ENCODE results near the gene SH2D2A.

SH2D2A gene

DNA sequence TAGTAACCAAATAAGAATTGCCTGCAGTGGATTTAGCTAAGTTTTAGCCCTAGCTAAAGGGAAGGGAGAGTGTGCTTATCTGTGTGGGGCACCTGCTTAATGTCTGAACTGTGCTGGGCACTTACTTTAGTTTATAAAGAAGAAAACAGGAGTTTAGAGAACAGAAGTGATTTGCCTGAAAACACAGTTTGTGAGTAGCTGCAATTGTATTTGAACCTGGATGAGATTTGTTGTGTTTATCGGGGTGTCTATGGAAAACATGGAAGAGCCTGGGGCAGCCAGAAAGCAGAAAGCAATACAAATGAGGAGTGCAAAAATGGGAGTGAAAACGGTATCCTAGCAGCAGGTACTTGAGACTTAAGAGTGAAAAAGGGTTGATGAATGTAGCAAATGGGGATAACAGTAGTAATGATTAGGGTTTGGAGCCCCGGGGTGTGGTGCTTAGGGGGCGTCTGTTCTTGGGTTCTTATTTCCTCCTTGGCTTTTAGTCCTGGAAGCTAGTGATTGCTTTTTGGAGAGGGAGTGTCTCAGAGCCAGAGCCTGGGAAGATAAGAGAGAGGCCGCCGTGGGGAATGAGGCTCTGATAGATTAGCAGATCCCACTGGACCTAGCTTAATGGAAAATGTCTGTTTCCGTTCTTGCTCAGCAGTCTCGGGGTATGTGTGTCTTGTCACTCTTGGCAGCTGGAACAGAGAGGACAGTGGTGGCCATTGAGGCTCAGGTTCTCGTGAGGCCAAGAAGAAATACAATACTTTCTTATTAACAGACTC, 43.7 kb downstream of the SH2D2A start:
- no peak for TF ChIP-seq CTCF (conservative IDR thresholded peaks at IDR 0.05; ENCODE audit: low read depth)
- DNase-seq (ENCODE audit: low spot score) = no peak
- no peak overlapping the region for H3K27ac ChIP-seq
- ChIA-PET POLR2A (ENCODE audit: low non-redundant PET) (no interaction called here), CTCF (interaction anchor here (0.6 to 1.0 kb wide), 3 partner anchors 10 to 138 kb away, joined by 3 read pairs; no protein-coding TSS in a partner anchor)

DNA sequence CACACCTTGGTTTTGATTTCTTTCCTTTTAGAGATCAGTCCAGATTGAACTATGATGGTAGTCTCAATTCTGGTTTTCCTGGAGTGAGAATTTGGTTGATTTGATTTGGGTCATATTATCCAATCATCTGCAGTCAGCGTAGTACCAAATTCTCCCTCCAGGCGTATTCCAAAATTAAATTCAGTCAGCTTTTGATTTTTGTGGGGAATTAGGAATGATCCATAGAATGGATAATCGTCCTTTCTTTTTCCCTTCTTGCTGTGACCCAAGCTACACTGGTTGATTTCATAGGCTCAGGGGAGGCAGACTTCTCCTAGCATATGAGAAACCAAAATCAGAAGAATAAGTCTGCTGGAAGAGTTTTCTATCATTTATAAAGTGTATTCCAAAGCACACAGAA, 44.4 kb downstream of the SH2D2A start:
- H3K27ac ChIP-seq = no peak overlapping the region
- POLR2A ChIA-PET (ENCODE audit: low non-redundant PET) = interaction anchor here (0.6 kb wide), 1 partner anchor 43 kb away, joined by 5 read pairs; the partner anchor contains the start of gene ISG20L2
- no peak for DNase-seq (ENCODE audit: low spot score)
- no peak for TF ChIP-seq CTCF (conservative IDR thresholded peaks at IDR 0.05; ENCODE audit: low read depth)
- CTCF ChIA-PET = interaction anchor here (0.6 to 1.0 kb wide), 3 partner anchors 11 to 139 kb away, joined by 3 read pairs; no protein-coding TSS in a partner anchor

- DNase-seq (ENCODE audit: low spot score) = no peak
- no peak for TF ChIP-seq CTCF (conservative IDR thresholded peaks at IDR 0.05; ENCODE audit: low read depth)
- H3K27ac ChIP-seq = peak overlapping the region; percentile 87
- ChIA-PET POLR2A (ENCODE audit: low non-redundant PET) (no interaction called here), CTCF (interaction anchor here (0.7 to 1.5 kb wide), 4 partner anchors 79 to 142 kb away, joined by 3 to 5 read pairs (median 3); no protein-coding TSS in a partner anchor)
Observed at GRCh38 chr1:156768610-156769295, 47.9 kb downstream of the SH2D2A start.

- no peak for TF ChIP-seq CTCF (conservative IDR thresholded peaks at IDR 0.05; ENCODE audit: low read depth)
- CTCF ChIA-PET = interaction anchor here (0.7 to 1.5 kb wide), 3 partner anchors 78 to 141 kb away, joined by 3 read pairs; no protein-coding TSS in a partner anchor
- no peak for DNase-seq (ENCODE audit: low spot score)
- POLR2A ChIA-PET (ENCODE audit: low non-redundant PET) = interaction anchor here (1.4 kb wide), 1 partner anchor 27 kb away, joined by 4 read pairs; the partner anchor contains the start of gene MRPL24
- peak overlapping the region; percentile 87 for H3K27ac ChIP-seq
Observed at GRCh38 chr1:156767879-156768604, 48.6 kb downstream of the SH2D2A start.

GRCh38 chr1:156767101-156767878, 49.4 kb downstream of the SH2D2A start, which contains the start of gene PRCC:
Gene PRCC, plus strand, starts transcription at chr1:156767535. Its CDS starts 237 bp downstream, at chr1:156767772.
- ChIA-PET POLR2A (ENCODE audit: low non-redundant PET) (interaction anchor here (1.0 to 1.4 kb wide), 2 partner anchors 15 to 26 kb away, joined by 4 to 7 read pairs; partner anchors contain the start of genes HDGF and MRPL24), CTCF (no interaction called here)
- no peak for TF ChIP-seq CTCF (conservative IDR thresholded peaks at IDR 0.05; ENCODE audit: low read depth)
- H3K27ac ChIP-seq = peak within 1 kb of the TSS; percentile 87
- peak; percentile 94 for DNase-seq (ENCODE audit: low spot score)

All from RWPE1 (cell line).